ENCODE data around the gene C17orf107. TPM values are rescaled to one million over a fixed set of nuclear protein-coding genes. Genes with fewer than 3 reads are reported as not detected.
A peak's percentile ranks its signal among the peaks of the same experiment; 100 is the strongest.

C17orf107 gene
- total and polyA plus RNA-seq, 2 of the 13 experiments (the other 11 are each of a cell fraction or from before 2014, with no cell fraction given) = 0.20 to 0.59 TPM

GRCh38 chr17:4891411-4892410 is 7.6 kb upstream of the C17orf107 start:
- Histone ChIP-seq H4K20me1 (ENCODE audit: insufficient read depth, low read length) (no peaks in the 10 kb centered on the region), H3K4me2 (ENCODE audit: low read depth, low read length) (no peak overlapping the region), H3K27me3 (ENCODE audit: control insufficient read depth in 1 of 2, insufficient read depth in 2 of 2, low read length in 2 of 2) (no peaks in the 10 kb centered on the region), H3K9ac (ENCODE audit: insufficient read depth, low read depth, low read length) (no peak overlapping the region), H3K4me3 (replicated peaks in 1 of 3; ENCODE audit: insufficient read depth in 1 of 3, low read depth in 2 of 3, low read length in 3 of 3) (no peak overlapping the region), H3K36me3 (replicated peaks in 1 of 2; ENCODE audit: control insufficient read depth in 1 of 2, insufficient read depth in 2 of 2, low read length in 2 of 2) (peaks cover 35 to 79% of the 10 kb centered on the region in 2 experiments; a peak in 4 of 5 replicates), H3K4me1 (ENCODE audit: insufficient read depth, low read length) (no peaks in the 10 kb centered on the region), H3K9me3 (ENCODE audit: low read length) (no peaks in the 10 kb centered on the region), H2AFZ (ENCODE audit: low read length) (no peak overlapping the region), H3K27ac (ENCODE audit: extremely low read length, insufficient read depth, low read length) (no peak overlapping the region), H3K79me2 (ENCODE audit: insufficient read depth, low read length) (no peaks in the 10 kb centered on the region)
- FAIRE-seq (no peak), ATAC-seq (no peak), DNase-seq (ENCODE audit: low spot score) (no peak)
- TF ChIP-seq AGO2 (optimal IDR thresholded peaks at IDR 0.05; ENCODE audit: low read depth, low read length) = peak; percentile 60
- no peak for TF ChIP-seq ZFP82 (CRISPR knock-in tag; IDR thresholded peaks at IDR 0.05; ENCODE audit: borderline replicate concordance)
- CTCF ChIA-PET (ENCODE audit: low intra/inter-chr PET ratio, low total read pairs) = no interaction called here
- POLR2A ChIA-PET = no interaction called here
- intact Hi-C loops (cut with micrococcal nuclease; ENCODE audit: unreplicated experiment) (no loop called here), in situ Hi-C loops (cut with HindIII; ENCODE audit: extremely low pct_ligation_motif_present, low pct_unique_long_range_greater_than_20kb) (loop anchor here (10.0 kb wide), 1 partner anchor 337 kb away; the partner anchor contains the start of gene MYBBP1A)
- 94% methylated on average over 26 of the region's 42 CpGs for WGBS (ENCODE audit: low lambda C conversion rate)
- BruUV-seq (replicated peaks) = no TSS peak

GRCh38 chr17:4892499-4893221 is 6.7 kb upstream of the C17orf107 start:
- 98% methylated on average over 14 of the region's 23 CpGs for WGBS (ENCODE audit: low lambda C conversion rate)
- no TSS peak for BruUV-seq (replicated peaks)
- POLR2A ChIA-PET = no interaction called here
- CTCF ChIA-PET (ENCODE audit: low intra/inter-chr PET ratio, low total read pairs) = no interaction called here
- Histone ChIP-seq H3K36me3 (replicated peaks in 1 of 2; ENCODE audit: control insufficient read depth in 1 of 2, insufficient read depth in 2 of 2, low read length in 2 of 2) (peaks cover 37 to 77% of the 10 kb centered on the region in 2 experiments; a peak in 4 of 5 replicates), H3K9ac (ENCODE audit: insufficient read depth, low read depth, low read length) (no peak overlapping the region), H2AFZ (ENCODE audit: low read length) (no peak overlapping the region), H3K27me3 (ENCODE audit: control insufficient read depth in 1 of 2, insufficient read depth in 2 of 2, low read length in 2 of 2) (no peaks in the 10 kb centered on the region), H3K27ac (ENCODE audit: extremely low read length, insufficient read depth, low read length) (no peak overlapping the region), H3K9me3 (ENCODE audit: low read length) (no peaks in the 10 kb centered on the region), H3K4me3 (replicated peaks in 1 of 3; ENCODE audit: insufficient read depth in 1 of 3, low read depth in 2 of 3, low read length in 3 of 3) (no peak overlapping the region), H3K4me1 (ENCODE audit: insufficient read depth, low read length) (no peaks in the 10 kb centered on the region), H3K4me2 (ENCODE audit: low read depth, low read length) (no peak overlapping the region), H3K79me2 (ENCODE audit: insufficient read depth, low read length) (no peaks in the 10 kb centered on the region), H4K20me1 (ENCODE audit: insufficient read depth, low read length) (no peaks in the 10 kb centered on the region)
- in situ Hi-C loops (cut with HindIII; ENCODE audit: extremely low pct_ligation_motif_present, low pct_unique_long_range_greater_than_20kb) (loop anchor here (10.0 kb wide), 1 partner anchor 338 kb away; the partner anchor contains the start of gene MYBBP1A), intact Hi-C loops (cut with micrococcal nuclease; ENCODE audit: unreplicated experiment) (no loop called here)
- FAIRE-seq (no peak), ATAC-seq (no peak), DNase-seq (ENCODE audit: low spot score) (no peak)
- TF ChIP-seq ZNF326 (CRISPR knock-in tag; IDR thresholded peaks at IDR 0.05; ENCODE audit: borderline replicate concordance) (no peak), KDM2A (CRISPR knock-in tag; IDR thresholded peaks at IDR 0.05; ENCODE audit: borderline replicate concordance, low read depth) (no peak), SRSF1 (optimal IDR thresholded peaks at IDR 0.05; ENCODE audit: low read depth, low read length) (no peak), AGO2 (optimal IDR thresholded peaks at IDR 0.05; ENCODE audit: low read depth, low read length) (peak; percentile 74)

Data from HepG2 (cell line).